WI38 (cell line): Measurements from ENCODE around the gene BTBD10.

Source experiments
- H3K4me3 ChIP-seq: 2 replicates; pipeline ENCODE4 v1.5.1; 2011; ENCODE audit warnings: low read depth, mild to moderate bottlenecking, control low read depth, low read length
- TF ChIP-seq, protein P1 (sequence below): IDR thresholded peaks from 2 replicates; pipeline ENCODE4 v1.5.1; 2012; ENCODE audit warnings: low read depth, mild to moderate bottlenecking, control low read depth, low read length

Gene BTBD10

GRCh38 chr11:13339195-13340153 lies 123.5 kb downstream of the BTBD10 start:
- H3K4me3 ChIP-seq: no peak overlapping the region
- TF ChIP-seq, protein P1, sequence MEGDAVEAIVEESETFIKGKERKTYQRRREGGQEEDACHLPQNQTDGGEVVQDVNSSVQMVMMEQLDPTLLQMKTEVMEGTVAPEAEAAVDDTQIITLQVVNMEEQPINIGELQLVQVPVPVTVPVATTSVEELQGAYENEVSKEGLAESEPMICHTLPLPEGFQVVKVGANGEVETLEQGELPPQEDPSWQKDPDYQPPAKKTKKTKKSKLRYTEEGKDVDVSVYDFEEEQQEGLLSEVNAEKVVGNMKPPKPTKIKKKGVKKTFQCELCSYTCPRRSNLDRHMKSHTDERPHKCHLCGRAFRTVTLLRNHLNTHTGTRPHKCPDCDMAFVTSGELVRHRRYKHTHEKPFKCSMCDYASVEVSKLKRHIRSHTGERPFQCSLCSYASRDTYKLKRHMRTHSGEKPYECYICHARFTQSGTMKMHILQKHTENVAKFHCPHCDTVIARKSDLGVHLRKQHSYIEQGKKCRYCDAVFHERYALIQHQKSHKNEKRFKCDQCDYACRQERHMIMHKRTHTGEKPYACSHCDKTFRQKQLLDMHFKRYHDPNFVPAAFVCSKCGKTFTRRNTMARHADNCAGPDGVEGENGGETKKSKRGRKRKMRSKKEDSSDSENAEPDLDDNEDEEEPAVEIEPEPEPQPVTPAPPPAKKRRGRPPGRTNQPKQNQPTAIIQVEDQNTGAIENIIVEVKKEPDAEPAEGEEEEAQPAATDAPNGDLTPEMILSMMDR: no peak

GRCh38 chr11:13338427-13339069 lies 124.5 kb downstream of the BTBD10 start:
- H3K4me3 ChIP-seq: peak overlapping the region; percentile 37
- TF ChIP-seq, protein P1: no peak

GRCh38 chr11:13338019-13338426 lies 125.0 kb downstream of the BTBD10 start:
- H3K4me3 ChIP-seq: peak overlapping the region; percentile 37
- TF ChIP-seq, protein P1: no peak
